Tongue (tissue), 2 donors: Measurements from ENCODE around the gene RAMP3. TPM values are rescaled to one million over a fixed set of nuclear protein-coding genes. Genes with fewer than 3 reads are reported as not detected.
A peak's percentile ranks its signal among the peaks of the same experiment; 100 is the strongest.
"Not testable (repeated sequence)": the region's sequence is repeated elsewhere in the genome, so short reads cannot be mapped to it uniquely, and the experiment has no call there.

Source experiments
- DNase-seq: peaks from one replicate; pipeline ENCODE4 v3.0.0-alpha.2; 2015
- total RNA-seq: library from RNA; depleted of rRNA; stranded (reverse); fragments of >200 nt; gene quantifications from one replicate; pipeline ENCODE4 v1.2.3, GENCODE V29; 2014

The RAMP3 gene
- total RNA-seq, 1 donor from 2014 or later, result 8.8 TPM

DNA sequence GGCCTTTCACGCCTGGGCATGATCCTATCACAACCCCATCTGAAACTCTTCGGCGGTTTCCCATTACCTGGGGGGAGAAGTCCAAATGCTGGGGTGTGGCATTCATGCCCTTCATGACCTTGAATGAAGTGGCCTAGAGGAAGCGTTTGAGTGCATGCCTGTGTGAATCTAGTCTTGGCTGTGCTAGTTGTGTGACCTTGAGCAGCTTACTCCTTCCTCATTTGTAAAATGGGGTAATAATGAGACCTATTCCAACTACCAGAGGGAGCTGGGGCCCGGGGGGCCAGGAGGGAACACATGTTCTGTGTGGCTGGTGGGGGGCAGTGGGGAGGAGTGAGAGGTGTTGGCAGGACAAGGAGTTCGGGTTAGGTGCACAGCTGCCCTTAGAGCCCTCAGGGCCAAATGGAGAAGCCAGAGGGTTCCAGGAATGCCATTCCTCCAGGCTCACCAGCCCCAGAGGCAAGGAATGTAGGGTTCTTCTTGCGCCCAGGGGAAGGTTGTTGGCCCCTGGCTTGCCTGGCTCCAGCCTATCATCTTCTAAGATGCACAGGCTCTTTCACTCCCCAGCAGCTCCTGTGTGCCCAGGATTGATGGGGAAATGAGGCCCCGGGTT lies 24.8 kb upstream of the RAMP3 start:
- DNase-seq, result no peak

DNA sequence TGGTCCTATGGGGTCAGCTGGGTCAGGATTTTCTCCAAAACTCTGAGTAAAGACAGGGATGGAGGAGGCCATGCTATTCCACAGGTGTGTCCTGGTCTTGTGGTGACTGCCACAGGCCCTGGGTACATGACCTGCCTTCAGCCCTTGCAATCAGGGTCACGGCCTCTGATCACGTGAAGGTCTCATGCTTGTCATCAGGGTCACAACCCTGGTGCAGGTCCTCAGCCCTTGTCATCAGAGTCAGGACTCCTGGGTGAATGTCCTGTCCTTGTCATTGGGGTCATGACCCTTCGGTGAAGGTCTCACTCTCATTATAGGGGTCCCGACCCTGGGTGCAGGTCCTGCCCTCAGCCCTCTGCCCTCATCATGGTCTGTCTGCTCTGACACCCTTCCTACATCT lies 24.2 kb upstream of the RAMP3 start:
- DNase-seq, result no peak

DNA sequence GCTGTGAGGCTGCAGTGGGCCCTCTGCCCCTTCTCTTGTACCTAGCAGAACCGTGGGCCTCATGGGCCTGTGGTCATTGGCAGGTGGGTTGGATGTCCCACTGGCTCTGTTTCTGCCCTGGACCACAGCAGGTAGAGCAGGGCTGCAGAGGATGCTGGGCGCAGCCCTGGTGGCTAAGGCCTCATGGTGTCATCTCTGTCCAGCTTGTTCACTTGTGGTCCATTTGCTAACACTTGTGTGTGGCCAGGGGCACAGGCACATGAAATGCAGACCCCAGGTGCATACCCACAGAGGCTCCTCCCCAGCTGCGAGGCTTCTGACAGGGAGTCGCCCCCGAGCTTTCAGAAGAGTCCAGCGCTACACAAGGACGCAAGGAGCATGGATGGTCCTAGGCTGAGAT lies 23.7 kb upstream of the RAMP3 start:
- DNase-seq, result no peak

DNA sequence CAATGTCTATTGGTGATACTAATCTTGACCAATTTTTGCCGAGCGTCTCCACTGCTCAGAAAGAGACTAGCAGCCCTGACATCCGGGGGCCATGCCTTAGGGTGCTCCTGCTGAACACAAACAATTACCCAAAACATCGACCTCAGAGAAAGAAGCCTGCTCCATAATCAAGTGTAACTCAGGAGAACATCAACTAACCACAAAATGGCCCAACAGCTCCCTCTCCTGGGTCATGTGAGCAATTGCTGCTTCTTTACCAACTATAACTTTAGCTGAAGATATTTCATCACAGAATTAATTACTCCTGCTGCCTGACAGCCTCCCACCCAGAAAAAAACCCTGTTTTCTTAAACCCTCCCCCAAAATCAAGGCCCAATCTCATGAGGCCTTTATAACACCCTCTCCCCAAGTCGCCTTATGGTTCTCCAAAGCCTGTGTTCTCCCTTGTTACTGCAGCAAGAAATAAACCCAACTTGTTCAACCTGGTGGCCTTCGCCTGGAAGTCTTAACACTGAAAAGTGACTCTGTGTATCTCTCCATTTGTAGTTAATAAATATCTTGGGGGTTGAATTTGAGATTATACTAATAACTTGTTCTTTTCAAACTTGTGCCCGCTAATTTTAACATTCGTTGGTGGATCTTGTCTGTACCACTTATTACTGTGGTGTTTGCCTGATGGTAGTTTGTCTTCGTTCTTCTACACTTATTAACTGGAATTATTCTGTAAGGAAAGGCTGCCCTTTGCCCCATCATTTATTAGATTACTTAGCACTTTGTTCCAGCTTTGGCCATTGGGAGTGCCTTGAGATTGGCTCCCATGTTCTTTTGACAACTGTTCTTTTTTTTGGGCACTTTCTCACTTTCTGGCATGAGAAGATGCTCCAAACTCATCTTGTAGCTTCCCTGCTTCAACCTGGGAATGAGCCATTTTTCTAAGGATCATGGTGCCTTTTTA lies 21.2 kb upstream of the RAMP3 start:
- DNase-seq, result peak; percentile 92

DNA sequence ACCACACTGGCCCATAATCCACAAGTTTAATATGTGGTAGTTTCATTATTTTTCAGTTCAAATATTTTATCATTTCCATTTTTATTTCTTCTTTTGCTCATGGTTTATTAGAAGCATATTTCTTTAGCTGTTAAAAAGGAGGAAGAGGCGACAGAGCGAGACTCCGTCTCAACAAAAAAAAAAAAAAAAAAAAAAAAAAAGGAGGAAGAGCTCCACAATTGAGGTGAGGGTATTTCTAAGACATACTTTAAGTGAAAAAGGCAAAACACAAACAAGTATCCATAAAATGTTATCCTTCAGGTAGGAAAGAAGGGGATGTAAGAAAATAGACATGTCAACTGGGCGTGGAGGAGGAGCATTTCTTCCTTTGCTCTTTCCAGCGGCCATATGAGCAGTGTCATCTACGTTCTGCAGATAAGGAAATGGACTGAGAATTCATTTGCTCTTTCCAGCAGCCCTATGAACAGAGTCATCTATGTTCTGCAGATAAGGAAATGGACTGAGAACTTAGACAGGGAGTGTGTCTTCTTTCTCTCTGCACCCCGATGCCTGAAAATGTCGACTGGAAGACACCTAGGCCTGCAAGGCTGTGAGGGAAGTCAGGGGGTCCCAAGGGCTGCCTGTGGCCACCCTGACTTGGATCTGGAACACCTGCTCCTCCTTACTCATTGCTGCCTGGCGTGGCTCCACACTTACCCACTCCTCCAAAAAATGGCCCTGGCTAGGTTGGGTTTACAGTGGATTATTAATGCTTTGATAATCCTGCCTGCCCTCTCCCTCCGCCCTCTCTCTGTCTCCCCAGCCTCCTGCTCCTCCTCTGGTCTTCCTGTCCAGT lies 18.9 kb upstream of the RAMP3 start:
- DNase-seq, result no peak

DNA sequence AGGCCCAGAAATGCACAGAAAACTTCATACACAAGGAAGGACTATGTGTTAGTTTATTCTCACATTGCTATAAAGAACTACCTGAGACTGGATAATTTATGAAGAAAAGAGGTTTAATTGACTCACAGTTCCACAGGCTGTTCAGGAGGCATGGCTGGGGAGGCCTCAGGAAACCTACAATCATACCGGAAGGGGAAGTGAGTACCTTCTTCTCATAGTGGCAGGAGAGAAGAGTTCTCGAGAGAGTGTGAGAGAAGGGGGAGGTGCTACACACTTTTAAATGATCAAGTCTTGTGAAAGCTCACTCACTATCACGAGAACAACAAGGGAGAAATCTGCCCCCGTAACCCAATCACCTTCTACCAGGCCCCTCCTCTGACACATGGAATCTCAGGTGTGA lies 16.8 kb upstream of the RAMP3 start:
- no peak for DNase-seq

DNA sequence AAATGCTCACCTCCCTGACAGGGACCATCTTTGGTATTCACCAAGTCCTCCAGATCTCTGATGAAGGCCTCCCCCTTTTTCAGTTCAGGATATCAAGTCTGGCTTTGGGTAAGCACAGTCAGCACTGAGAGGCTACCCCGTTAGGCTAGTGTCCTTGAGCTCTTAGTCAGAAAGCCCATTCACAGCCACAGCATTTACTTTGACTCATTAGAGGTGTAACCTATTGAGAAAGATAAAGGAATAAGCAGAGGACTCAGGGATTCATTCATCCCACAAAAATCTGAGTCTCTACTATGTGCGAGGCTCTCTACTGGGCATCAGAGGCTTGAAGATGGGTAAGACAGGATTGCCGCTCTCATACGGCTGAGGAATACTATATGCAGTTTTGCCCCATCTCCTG lies 14.0 kb upstream of the RAMP3 start:
- DNase-seq, result no peak

DNA sequence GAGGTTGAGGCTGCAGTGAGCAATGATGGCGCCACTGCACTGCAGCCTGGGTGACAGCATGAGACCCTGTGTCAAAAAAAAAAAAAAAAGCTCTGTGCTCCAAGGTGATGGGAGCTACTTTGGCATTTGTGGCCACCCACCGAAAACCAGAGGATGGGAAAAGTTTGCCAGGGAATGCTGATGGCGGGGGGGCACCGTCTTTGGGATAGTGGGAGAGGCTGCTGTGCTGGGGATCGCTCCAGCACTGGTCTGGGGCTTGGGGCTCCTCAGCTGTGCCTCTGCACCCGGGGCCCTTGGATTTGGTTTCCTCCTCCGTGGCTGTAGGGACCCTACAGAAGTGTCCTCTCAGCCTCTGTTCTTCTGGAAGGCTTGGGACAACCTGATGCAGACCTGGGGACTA lies 11.7 kb upstream of the RAMP3 start:
- no peak for DNase-seq

DNA sequence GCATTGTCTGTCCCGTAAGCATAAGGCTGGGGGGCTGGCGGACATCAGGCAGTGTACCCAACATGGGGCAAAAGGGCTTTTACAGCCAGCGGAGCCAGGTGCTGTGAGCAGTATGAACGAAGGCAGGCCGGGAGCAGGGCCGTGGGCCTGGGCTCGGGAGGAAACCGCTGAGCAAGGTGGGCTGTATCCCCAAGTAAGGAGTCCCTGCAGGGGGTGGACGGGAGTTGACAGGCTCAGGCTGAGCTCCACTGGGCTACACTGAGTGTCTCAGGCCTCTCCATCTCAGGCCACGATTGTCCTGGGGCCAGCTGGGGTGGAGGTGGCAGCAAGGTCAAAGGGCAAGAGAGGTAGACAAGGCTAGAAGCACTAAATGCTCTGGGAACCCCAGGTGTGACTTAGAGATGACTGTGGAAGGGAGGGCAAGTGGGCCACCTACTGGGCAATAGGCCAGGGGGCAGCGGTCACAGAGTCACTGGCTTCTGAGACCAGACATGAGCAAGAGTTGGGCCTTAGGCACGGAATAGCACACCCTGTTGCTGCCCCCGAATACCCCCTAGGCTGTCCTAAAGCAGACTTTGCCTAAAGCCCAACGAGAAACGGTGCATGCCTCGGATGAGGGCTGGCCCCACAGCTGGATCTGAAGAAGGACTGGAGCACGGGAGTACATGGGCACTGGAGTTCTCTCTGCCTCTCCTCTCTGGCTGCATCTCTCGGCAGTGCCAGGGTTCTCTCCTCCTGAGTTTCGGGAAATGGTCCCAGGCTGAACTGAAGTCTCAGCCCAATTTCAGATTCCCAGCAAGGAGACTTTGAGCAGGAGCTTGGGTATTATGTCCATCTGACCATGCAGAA lies 10.8 kb upstream of the RAMP3 start:
- DNase-seq, result no peak

DNA sequence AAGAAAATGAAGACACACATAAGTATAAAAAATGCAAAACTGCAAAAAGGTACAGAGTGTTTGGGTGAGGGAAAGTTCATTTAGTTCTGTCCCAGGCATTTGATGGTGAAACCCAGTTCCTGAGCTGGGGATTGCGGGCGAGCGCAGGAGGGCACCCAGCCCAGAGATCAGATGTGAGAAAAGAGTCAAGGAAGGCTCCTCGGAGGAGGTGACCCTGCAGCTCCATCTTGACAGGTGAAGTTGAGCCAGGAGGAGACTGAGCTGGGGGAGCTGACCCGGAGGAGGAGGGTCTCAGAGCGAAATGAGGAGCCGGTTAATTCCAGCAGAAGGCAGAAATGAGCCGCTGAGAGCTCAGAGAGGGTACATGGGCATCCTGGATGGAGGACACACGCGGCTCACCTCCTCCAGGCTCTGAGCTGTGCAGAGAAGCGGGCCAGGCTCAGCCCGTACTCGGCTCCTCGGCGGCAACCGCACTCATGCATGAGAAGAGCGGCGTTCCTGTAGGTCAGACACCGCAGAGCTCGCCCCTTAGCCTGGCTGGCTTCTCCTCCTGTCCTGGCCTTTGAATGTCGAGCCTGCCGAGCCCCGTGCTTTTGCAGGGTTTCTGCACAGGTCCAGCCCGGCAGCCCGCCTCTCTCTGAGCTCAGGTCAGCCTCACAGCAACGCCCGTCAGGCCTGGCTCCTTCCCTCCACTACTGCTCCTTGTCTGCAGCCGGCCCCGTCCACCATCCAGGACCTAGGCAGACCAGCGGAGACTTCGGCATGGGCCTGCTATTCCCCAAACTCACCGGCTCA lies 9.5 kb upstream of the RAMP3 start:
- no peak for DNase-seq

DNA sequence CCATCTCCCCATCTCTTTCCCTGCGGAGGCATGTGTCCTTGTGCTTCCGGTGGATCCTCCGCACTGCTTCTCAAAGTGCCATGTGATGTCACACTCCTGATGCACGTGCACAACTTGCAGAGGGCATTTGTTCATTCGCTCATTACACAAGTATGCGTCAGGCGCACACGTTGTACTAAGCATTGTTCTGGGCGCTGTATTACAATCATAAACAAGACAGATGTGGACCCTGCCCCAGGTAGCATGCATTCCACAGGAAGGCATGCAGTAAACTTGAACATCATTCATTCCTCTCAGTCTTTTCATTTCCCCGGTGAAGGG lies 9.0 kb upstream of the RAMP3 start:
- DNase-seq, result no peak

DNA sequence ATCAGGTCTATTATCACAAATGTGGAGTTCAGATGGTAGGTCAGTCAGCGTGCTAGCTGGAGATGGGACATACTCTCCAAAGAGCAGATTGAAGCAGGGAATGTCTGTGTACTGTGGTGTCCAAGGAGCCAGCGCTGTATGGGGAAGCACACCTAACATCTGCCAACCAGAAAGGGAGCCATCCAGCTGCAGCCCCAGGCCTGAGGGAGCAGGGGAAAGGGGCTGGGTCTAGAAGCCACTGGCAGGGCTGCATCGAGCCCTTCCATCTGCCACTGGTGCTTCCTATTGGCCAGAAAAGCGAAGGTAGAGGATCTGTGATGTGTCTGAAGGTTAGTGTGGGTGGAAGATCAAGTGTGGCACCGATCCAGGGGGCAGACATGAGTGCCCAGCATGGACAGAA lies 8.0 kb upstream of the RAMP3 start:
- DNase-seq, result no peak

DNA sequence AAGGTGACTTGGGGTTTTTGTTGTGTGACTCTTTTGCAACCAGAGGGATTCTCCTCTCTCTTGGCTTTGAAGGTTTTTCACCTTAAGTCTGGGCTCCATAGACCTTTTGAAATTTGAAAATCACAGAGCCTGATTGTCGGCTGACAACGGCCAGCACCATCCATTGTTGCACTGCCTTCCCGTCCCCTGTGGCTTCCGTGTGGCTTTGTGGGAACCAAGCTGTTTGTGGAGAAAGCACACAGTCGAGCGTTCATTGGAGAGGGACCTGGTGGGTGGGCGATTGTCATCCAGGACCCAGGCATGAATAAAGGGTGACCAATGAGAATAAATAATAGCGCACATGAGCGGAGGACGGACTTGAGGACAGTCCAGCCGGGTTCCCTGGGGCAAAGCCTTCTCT lies 7.4 kb upstream of the RAMP3 start:
- no peak for DNase-seq

DNA sequence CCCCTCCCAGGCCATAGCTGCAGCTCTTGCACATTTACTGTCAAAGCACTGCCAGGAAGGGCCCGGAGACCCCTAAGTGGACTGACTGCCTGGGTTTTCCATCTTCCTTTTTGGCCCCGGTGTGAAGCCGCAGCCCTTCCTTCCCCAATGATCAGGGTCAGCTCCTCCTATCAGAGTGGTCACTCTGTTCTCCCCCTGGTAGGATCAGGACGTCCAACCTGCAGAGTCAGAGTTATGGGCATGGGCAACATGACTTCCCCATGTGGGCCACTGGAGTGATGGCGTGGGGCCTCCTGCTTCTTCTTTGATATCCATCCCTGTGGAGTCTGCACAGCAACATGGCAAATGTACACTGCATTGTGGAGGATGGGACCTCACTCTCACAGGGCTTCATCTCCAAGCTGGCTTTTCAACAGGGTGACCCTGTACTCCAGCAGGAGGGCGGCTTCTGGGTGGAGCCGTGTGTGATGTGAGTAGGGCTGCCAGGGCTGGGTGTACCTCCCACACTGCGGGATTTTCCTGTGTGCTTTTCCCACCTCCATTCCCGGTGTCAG lies 6.4 kb upstream of the RAMP3 start:
- DNase-seq, result no peak

DNA sequence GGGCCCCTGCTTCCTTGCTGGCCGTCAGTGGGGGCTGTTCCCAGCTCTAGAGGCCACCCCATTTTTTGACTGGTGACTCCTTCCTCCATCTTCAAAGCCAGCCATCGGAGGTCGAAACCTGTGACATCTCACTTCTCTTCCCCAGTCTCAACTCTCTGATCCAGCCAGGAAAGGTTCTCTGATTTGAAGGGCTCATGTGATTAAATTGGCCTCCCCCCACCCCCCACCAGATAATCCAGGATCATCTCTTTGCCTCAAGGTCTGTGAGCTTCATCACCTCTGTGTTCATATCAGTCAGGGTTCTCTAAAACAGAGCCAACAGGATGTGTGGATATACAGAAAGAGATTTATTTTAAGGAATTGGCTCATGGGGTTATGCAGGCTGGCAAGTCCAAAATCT lies 5.6 kb upstream of the RAMP3 start:
- DNase-seq, result no peak

DNA sequence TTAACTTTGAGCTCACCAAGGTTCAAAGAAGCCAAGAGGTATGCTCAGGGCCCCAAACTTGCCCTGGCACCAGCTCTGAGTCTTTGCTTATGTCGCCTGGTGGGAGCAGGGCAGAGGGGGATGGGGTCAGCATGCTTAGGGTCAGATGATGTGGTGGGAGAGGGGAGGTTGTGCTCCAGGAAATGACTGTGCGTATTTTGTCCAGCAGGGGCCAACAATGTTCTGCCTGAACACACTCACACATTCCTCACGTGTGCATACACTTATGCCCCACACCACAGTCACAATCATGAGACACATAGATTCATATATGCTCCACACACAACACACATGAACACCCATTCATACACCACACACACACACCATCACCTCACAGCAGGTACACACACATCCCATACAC lies 4.4 kb upstream of the RAMP3 start:
- no peak for DNase-seq

DNA sequence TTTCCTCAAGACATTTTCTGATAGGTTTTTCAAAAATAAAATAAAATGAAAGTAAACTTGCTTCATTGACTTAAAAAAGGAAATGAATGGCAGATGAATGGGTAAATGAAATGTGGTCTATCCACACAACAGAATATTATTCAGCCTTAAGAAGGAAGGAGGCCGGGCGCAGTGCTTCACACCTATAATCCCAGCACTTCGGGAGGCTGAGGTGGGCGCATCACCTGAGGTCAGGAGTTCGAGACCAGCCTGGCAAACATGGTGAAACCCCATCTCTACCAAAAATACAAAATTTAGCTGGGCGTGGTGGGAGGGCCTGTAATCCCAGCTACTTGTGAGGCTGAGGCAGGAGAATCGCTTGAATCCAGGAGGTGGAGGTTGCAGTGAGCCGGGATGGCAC lies 3.7 kb upstream of the RAMP3 start:
- DNase-seq, result not testable (repeated sequence)

DNA sequence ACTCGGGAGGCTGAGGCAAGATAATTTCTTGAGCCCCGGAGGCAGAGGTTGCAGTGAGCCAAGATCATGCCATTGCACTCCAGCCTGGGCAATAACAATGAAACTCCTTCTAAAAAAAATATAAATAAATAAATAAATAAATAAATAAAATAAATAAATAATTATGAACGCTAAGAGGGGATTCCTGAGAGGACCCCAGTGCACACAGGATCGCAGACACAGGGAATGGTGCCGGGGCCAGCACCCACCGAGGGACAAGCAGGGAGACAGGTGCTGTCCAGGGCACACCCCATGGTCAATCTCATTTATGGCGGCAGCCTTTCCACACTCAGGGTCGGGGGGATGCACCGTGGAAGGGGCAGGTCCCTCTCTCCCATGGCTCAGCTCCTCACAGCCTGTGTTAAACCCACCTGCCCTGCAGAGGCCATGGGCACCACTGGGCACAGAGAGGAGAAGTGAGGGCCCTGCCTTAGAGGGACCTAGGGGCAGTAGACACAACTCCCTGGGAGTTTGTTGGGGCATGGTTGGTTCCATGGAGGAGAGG lies 2.2 kb upstream of the RAMP3 start:
- DNase-seq, result no peak

DNA sequence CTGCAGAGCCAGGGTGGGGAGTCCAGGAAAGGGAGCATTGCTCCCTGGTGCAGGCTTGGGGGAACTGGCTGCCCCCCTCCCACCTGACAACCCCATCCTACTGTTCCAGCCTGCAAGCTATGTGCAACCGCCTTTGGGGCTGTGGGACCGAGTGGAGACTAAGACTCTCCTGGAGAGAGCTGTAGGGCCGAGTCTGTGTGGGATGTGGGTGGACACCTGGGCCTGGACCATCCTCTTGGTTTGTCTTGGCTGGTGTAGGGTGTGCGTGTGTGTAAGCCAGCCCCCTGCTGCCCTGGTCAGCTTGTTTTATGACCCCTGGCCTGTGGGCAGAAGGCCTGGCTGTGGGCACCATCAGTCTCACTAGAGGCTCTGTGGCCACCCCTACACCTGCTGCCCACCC lies 1.6 kb upstream of the RAMP3 start:
- DNase-seq, result no peak

DNA sequence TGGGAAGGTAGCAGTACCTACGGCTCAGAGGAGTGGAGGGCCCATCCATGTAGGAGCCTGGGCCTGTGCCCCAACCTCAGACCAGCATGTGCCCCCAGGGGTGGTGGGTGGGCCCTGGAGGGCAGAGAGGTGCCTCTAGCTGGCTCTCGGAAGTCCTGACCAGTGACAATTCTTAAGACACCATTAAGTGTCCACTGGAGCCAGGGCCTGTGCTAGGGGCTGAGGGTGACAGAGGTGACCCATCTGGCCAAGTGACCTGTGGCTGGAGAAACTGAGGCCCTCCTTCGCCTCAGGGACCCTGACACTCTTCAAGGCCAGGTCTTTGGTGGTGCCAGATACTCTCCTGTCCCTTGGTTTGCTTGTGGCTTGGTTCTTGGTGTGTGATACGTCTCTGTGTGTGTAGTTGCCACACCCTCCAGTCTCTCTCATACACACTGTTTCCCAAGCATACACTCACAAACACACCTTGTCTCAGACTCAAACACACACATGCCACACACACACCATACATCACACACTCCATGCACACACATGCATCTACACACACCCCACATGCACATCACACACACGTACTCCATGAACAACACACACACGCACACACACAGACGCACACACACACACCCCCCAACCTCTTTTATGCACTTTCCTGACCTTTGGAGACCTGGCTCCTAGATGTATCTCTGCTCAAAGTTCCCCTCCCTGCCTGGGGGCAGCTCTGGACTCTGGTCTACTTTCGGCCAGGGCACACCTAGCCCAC lies 897 bp upstream of the RAMP3 start:
- DNase-seq, result no peak
